Measurements from ENCODE around the gene ZNF43. TPM values are rescaled to one million over a fixed set of nuclear protein-coding genes. Genes with fewer than 3 reads are reported as not detected.

ZNF43 gene
- total RNA-seq, result 7.1 and 8.9 TPM in 2 replicates

GRCh38 chr19:21835810-21836444, at the start of gene ZNF43:
TSS of gene ZNF43 (minus strand) at chr19:21836182. CDS start at chr19:21836038, 144 bp downstream.

GRCh38 chr19:21767065-21767800, 68.7 kb downstream of the ZNF43 start, which contains the start of gene ZNF100:
TSS of gene ZNF100 (minus strand) at chr19:21767579. CDS start at chr19:21767429, 150 bp downstream.

Other genes with a start within 250 kb of the ZNF43 start
- gene ZNF100, start 68.6 kb downstream of the ZNF43 start, total RNA-seq, result 3.3 and 3.4 TPM in 2 replicates
- gene ZNF208, start 174.8 kb upstream of the ZNF43 start, total RNA-seq, result 0.07 and 0.25 TPM in 2 replicates
- gene ZNF257, start 216.3 kb upstream of the ZNF43 start, total RNA-seq, result 1.8 and 3.1 TPM in 2 replicates

All from mammary microvascular endothelial cell (primary cell).